GM12878 (cell line): ENCODE data around the gene ALPK1. TPM values are rescaled to one million over a fixed set of nuclear protein-coding genes. Genes with fewer than 3 reads are reported as not detected.

Source experiments
- ATAC-seq: fragments of 200-7000 bp; cut with Tn5 transposase; 3 replicates; pipeline ENCODE4 v1.9.1; 2020; ENCODE audit warnings: mild to moderate bottlenecking, moderate library complexity
- BruUV-seq: library from RNA; stranded (reverse); fragments of 400-500 nt; replicated peaks from 2 replicates; lab custom pipeline; 2021; lab: Mats Ljungman, UMichigan
- CTCF ChIA-PET: fragments of 300-600 bp; sonication (Branson Sonifier 250); formaldehyde crosslinking; extraction: SDS; loops from one replicate; lab custom pipeline; 2021; ENCODE audit warnings: inconsistent platforms; lab: Yijun Ruan, JAX
- POLR2A ChIA-PET: fragments of 350-600 bp; formaldehyde crosslinking; extraction: SDS; loops from one replicate; lab custom pipeline; 2021; ENCODE audit warnings: inconsistent platforms; lab: Charles Lee
- RAD21 ChIA-PET: fragments of 300-600 bp; sonication (Branson Sonifier 250); formaldehyde crosslinking; loops from one replicate; lab custom pipeline; 2023; ENCODE audit warnings: antibody characterized with exemption; ENCODE audit not compliant: unreplicated experiment; lab: Charles Lee
- SMC1A ChIA-PET: fragments of 300-600 bp; sonication (Branson Sonifier 250); formaldehyde crosslinking; loops from one replicate; lab custom pipeline; 2023; ENCODE audit not compliant: unreplicated experiment, uncharacterized antibody; lab: Charles Lee
- DNase-seq: peaks from one replicate; pipeline ENCODE4 v3.0.0-alpha.2; 2011; ENCODE audit warnings: low read depth, low spot score
- FAIRE-seq: peaks from 3 replicates; lab custom pipeline; 2011; peaks lifted over from hg19 to GRCh38; lab: Jason Lieb, UNC
- H2AFZ ChIP-seq: 2 replicates; pipeline ENCODE4 v1.6.0; 2011; ENCODE audit warnings: low read depth, low read length, control low read depth; ENCODE audit not compliant: control insufficient read depth
- H3K27ac ChIP-seq: 2 replicates; pipeline ENCODE4 v1.5.1; 2011; ENCODE audit warnings: control low read depth; ENCODE audit not compliant: control insufficient read depth, insufficient read depth
- H3K27me3 ChIP-seq, 2 experiments: replicated peaks in 1 of 2; 2 replicates each; pipeline versions ENCODE4 v1.6.0 to v1.6.1; 2011; ENCODE audit warnings: low read length in 1 of 2; ENCODE audit not compliant: control insufficient read depth in 2 of 2, insufficient read depth in 2 of 2
- H3K36me3 ChIP-seq, 2 experiments: 2 replicates each; pipeline ENCODE4 v1.5.1; 2011; ENCODE audit warnings: low read length in 1 of 2; ENCODE audit not compliant: control insufficient read depth in 2 of 2, insufficient read depth in 2 of 2
- H3K4me1 ChIP-seq: 2 replicates; pipeline ENCODE4 v1.6.1; 2011; ENCODE audit warnings: mild to moderate bottlenecking, low read length, moderate library complexity, mixed read lengths; ENCODE audit not compliant: control insufficient read depth, insufficient read depth
- H3K4me2 ChIP-seq: 2 replicates; pipeline ENCODE4 v1.6.0; 2011; ENCODE audit warnings: control low read depth; ENCODE audit not compliant: control insufficient read depth, insufficient read depth
- H3K4me3 ChIP-seq: fragments of 200-600 bp; sonication (generic); 2 replicates; pipeline ENCODE4 v1.5.1; 2016
- H3K79me2 ChIP-seq: 2 replicates; pipeline ENCODE4 v1.6.0; 2011; ENCODE audit warnings: low read length; ENCODE audit not compliant: control insufficient read depth, insufficient read depth
- H3K9ac ChIP-seq: 2 replicates; pipeline ENCODE4 v1.8.0; 2011; ENCODE audit warnings: low read length, control low read depth, mixed read lengths; ENCODE audit not compliant: control insufficient read depth, insufficient read depth
- H3K9me3 ChIP-seq: replicated peaks from 3 replicates; pipeline ENCODE4 v1.5.1; 2011; ENCODE audit warnings: mild to moderate bottlenecking, low read length; ENCODE audit not compliant: control insufficient read depth, insufficient read depth
- H4K20me1 ChIP-seq: 2 replicates; pipeline ENCODE4 v1.6.0; 2011; ENCODE audit not compliant: control insufficient read depth, insufficient read depth
- EP300 ChIP-seq, 2 experiments: fragments of 150-350 bp in 1 of 2; IDR thresholded peaks; 2 replicates each; pipeline ENCODE4 v1.6.1; 2011 to 2012; ENCODE audit warnings: low read depth in 2 of 2, low read length in 2 of 2, borderline replicate concordance in 1 of 2, improper control_type of control experiment in 1 of 2, inconsistent platforms in 1 of 2; ENCODE audit not compliant: control insufficient read depth in 1 of 2
- RB1 ChIP-seq: fragments of 450-650 bp; formaldehyde crosslinking; IDR thresholded peaks from 2 replicates; pipeline ENCODE4 v1.6.1; 2017; ENCODE audit warnings: mild to moderate bottlenecking, borderline replicate concordance
- STAT1 ChIP-seq: fragments of 450-650 bp; conservative IDR thresholded peaks from 2 replicates; pipeline ENCODE4 v1.6.1; 2014; ENCODE audit warnings: antibody characterized with exemption, mild to moderate bottlenecking
- ZNF217 ChIP-seq: fragments of 450-650 bp; IDR thresholded peaks from 2 replicates; pipeline ENCODE4 v1.6.1; 2017; ENCODE audit warnings: antibody characterized with exemption, mild to moderate bottlenecking
- WGBS: methylation state at CpG from one replicate; pipeline ENCODE4 v1.1.6; 2016; ENCODE audit warnings: low lambda C conversion rate; ENCODE audit not compliant: insufficient replicate concordance, insufficient coverage; ENCODE audit errors: missing lambda C conversion rate; 5-methylcytosine and 5-hydroxymethylcytosine counted together
- in situ Hi-C: fragments of 300-500 bp; cut with MboI; formaldehyde crosslinking; loops from 9 replicates; pipeline ENCODE4 v1.14.3; 2018; ENCODE audit warnings: mixed read lengths
- intact Hi-C: fragments of 100-400 bp; cut with micrococcal nuclease; formaldehyde crosslinking; loops from one replicate; pipeline ENCODE4 v1.14.2; 2022; ENCODE audit not compliant: unreplicated experiment
- polyA plus RNA-seq, 11 experiments: library from polyadenylated mRNA; depleted of rRNA in 4 of 11; unstranded in 6 of 11; stranded (reverse) in 5 of 11; fragments of >200 nt; fragmentation: Nextera tagmentation in 4 of 11; fragmentation: Illumina TruSeq in 1 of 11; extraction: Ambion mirVana in 4 of 11; extraction: Trizol in 1 of 11; gene quantifications; 1 replicate in 1 of 11; 2 replicates in 10 of 11; pipeline versions ENCODE4 v1.2.1 to v1.2.3, GENCODE V29; 2011 to 2016; ENCODE audit warnings: inconsistent platforms in 2 of 11, missing spikeins in 2 of 11, low read depth in 1 of 11
- total RNA-seq, 4 experiments: library from RNA; depleted of rRNA in 3 of 4; stranded (reverse); fragments of >200 nt in 3 of 4; fragmentation: Illumina TruSeq in 1 of 4; extraction: Trizol in 1 of 4; gene quantifications; 2 replicates each; pipeline versions ENCODE4 v1.2.1 to v1.2.3, GENCODE V29; 2013 to 2021
- TF ChIP-seq, protein P1 (sequence below): IDR thresholded peaks from 2 replicates; pipeline ENCODE4 v1.6.1; 2011; ENCODE audit warnings: low read depth, low read length, improper control_type of control experiment, borderline replicate concordance
- TF ChIP-seq, protein P2 (sequence below): IDR thresholded peaks from 2 replicates; pipeline ENCODE4 v1.6.1; 2011; ENCODE audit warnings: borderline replicate concordance, low read depth, mild to moderate bottlenecking, moderate library complexity, mixed read lengths, low read length; ENCODE audit not compliant: insufficient read depth; ENCODE audit errors: extremely low read length
- TF ChIP-seq, protein P3 (sequence below): fragments of 450-650 bp; IDR thresholded peaks from 2 replicates; pipeline ENCODE4 v1.6.1; 2016; ENCODE audit warnings: mild to moderate bottlenecking
- TF ChIP-seq, protein P4 (sequence below): fragments of 450-650 bp; IDR thresholded peaks from 2 replicates; pipeline ENCODE4 v1.6.1; 2017; ENCODE audit warnings: mild to moderate bottlenecking, moderate library complexity

Gene ALPK1
- total and polyA plus RNA-seq, 10 of the 15 experiments (the other 5 are each of a cell fraction or from before 2014, with no cell fraction given), result 8.5 to 32.3 (median 22.6) TPM

DNA sequence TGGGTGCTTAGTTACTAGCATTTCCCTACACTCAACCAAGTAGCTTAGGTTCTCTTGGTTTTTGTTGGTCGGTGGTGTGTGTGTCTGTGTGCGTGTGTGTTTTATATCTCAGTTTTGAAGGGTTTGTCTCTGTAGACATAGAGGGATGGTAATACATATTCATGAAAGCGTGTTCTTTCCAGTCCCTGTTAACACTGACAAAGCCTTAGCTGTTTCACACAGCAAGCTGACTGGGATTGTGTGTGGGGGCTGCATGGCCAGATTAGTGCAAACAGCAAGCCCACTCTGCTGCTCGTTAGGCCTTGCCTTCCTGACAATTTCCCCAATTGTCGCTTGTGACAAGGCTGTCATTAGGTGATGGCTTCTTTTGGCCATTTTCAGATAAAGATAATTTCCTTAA, 43.9 kb downstream of the ALPK1 start:
- WGBS, result 95% methylated on average over 5 of the region's 5 CpGs
- POLR2A ChIA-PET, result no interaction called here
- Histone ChIP-seq H3K27me3 (no peaks in the 10 kb centered on the region), H4K20me1 (no peaks in the 10 kb centered on the region), H3K4me1 (no peaks in the 10 kb centered on the region), H3K27ac (no peak overlapping the region), H3K4me3 (no peak overlapping the region), H3K79me2 (no peaks in the 10 kb centered on the region), H3K9me3 (no peaks in the 10 kb centered on the region), H3K36me3 (0 out of 4 replicates have a peak, but pooled peaks cover 0 to 2% of the 10 kb centered on the region in 2 experiments), H3K9ac (no peak overlapping the region), H3K4me2 (no peak overlapping the region), H2AFZ (no peak overlapping the region)
- RAD21 ChIA-PET, result no interaction called here
- in situ Hi-C loops, result no loop called here
- SMC1A ChIA-PET, result interaction anchor here (2.2 kb wide), 1 partner anchor 13 kb away, joined by 10 read pairs; no protein-coding TSS in a partner anchor
- CTCF ChIA-PET, result no interaction called here
- ATAC-seq, result no peak
- no TSS peak for BruUV-seq
- peak; percentile 38 for FAIRE-seq
- TF ChIP-seq RB1 (no peak), STAT1 (no peak), ZNF217 (no peak), EP300 (IDR thresholded peaks at IDR 0.05; ENCODE audit: borderline replicate concordance in 1 of 2, control insufficient read depth in 1 of 2, low read depth in 2 of 2, low read length in 2 of 2) (no peak)
- TF ChIP-seq, protein P1, sequence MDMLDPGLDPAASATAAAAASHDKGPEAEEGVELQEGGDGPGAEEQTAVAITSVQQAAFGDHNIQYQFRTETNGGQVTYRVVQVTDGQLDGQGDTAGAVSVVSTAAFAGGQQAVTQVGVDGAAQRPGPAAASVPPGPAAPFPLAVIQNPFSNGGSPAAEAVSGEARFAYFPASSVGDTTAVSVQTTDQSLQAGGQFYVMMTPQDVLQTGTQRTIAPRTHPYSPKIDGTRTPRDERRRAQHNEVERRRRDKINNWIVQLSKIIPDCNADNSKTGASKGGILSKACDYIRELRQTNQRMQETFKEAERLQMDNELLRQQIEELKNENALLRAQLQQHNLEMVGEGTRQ, result no peak
- TF ChIP-seq, protein P2, sequence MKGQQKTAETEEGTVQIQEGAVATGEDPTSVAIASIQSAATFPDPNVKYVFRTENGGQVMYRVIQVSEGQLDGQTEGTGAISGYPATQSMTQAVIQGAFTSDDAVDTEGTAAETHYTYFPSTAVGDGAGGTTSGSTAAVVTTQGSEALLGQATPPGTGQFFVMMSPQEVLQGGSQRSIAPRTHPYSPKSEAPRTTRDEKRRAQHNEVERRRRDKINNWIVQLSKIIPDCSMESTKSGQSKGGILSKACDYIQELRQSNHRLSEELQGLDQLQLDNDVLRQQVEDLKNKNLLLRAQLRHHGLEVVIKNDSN, result no peak
- TF ChIP-seq, protein P3, sequence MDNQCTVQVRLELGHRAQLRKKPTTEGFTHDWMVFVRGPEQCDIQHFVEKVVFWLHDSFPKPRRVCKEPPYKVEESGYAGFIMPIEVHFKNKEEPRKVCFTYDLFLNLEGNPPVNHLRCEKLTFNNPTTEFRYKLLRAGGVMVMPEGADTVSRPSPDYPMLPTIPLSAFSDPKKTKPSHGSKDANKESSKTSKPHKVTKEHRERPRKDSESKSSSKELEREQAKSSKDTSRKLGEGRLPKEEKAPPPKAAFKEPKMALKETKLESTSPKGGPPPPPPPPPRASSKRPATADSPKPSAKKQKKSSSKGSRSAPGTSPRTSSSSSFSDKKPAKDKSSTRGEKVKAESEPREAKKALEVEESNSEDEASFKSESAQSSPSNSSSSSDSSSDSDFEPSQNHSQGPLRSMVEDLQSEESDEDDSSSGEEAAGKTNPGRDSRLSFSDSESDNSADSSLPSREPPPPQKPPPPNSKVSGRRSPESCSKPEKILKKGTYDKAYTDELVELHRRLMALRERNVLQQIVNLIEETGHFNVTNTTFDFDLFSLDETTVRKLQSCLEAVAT, result no peak
- TF ChIP-seq, protein P4, sequence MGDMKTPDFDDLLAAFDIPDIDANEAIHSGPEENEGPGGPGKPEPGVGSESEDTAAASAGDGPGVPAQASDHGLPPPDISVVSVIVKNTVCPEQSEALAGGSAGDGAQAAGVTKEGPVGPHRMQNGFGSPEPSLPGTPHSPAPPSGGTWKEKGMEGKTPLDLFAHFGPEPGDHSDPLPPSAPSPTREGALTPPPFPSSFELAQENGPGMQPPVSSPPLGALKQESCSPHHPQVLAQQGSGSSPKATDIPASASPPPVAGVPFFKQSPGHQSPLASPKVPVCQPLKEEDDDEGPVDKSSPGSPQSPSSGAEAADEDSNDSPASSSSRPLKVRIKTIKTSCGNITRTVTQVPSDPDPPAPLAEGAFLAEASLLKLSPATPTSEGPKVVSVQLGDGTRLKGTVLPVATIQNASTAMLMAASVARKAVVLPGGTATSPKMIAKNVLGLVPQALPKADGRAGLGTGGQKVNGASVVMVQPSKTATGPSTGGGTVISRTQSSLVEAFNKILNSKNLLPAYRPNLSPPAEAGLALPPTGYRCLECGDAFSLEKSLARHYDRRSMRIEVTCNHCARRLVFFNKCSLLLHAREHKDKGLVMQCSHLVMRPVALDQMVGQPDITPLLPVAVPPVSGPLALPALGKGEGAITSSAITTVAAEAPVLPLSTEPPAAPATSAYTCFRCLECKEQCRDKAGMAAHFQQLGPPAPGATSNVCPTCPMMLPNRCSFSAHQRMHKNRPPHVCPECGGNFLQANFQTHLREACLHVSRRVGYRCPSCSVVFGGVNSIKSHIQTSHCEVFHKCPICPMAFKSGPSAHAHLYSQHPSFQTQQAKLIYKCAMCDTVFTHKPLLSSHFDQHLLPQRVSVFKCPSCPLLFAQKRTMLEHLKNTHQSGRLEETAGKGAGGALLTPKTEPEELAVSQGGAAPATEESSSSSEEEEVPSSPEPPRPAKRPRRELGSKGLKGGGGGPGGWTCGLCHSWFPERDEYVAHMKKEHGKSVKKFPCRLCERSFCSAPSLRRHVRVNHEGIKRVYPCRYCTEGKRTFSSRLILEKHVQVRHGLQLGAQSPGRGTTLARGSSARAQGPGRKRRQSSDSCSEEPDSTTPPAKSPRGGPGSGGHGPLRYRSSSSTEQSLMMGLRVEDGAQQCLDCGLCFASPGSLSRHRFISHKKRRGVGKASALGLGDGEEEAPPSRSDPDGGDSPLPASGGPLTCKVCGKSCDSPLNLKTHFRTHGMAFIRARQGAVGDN, result no peak
- intact Hi-C loops, result no loop called here
- no peak for DNase-seq
